Muscle layer of duodenum (tissue), 2 donors: ENCODE results near the gene ABCC12.

Experiments
- H3K27ac ChIP-seq: one replicate; pipeline ENCODE4 v1.7.0; 2013; ENCODE audit warnings: mild to moderate bottlenecking, low read length
- H3K27me3 ChIP-seq: one replicate; pipeline ENCODE4 v1.7.0; 2013; ENCODE audit warnings: low read depth, mild to moderate bottlenecking, control low read depth, low read length
- H3K36me3 ChIP-seq, 2 donors: one replicate each; pipeline ENCODE4 v1.7.0; 2013; ENCODE audit warnings: low read length in 2 of 2, control low read depth in 1 of 2, mild to moderate bottlenecking in 1 of 2; ENCODE audit not compliant: insufficient read depth in 2 of 2, control insufficient read depth in 1 of 2
- H3K4me1 ChIP-seq, 2 donors: one replicate each; pipeline ENCODE4 v1.7.0; 2013; ENCODE audit warnings: low read length in 2 of 2, mild to moderate bottlenecking in 2 of 2, control low read depth in 1 of 2, moderate library complexity in 1 of 2; ENCODE audit not compliant: insufficient read depth in 2 of 2, control insufficient read depth in 1 of 2
- H3K4me3 ChIP-seq, 2 donors: one replicate each; pipeline ENCODE4 v1.7.0; 2013; ENCODE audit warnings: low read length in 2 of 2, low read depth in 1 of 2, mild to moderate bottlenecking in 1 of 2
- H3K9me3 ChIP-seq, 2 donors: one replicate each; pipeline ENCODE4 v1.7.0; 2013; ENCODE audit warnings: low read length in 2 of 2, control low read depth in 1 of 2, mild to moderate bottlenecking in 1 of 2; ENCODE audit not compliant: control insufficient read depth in 1 of 2
- donor health status: healthy.

The ABCC12 gene

DNA sequence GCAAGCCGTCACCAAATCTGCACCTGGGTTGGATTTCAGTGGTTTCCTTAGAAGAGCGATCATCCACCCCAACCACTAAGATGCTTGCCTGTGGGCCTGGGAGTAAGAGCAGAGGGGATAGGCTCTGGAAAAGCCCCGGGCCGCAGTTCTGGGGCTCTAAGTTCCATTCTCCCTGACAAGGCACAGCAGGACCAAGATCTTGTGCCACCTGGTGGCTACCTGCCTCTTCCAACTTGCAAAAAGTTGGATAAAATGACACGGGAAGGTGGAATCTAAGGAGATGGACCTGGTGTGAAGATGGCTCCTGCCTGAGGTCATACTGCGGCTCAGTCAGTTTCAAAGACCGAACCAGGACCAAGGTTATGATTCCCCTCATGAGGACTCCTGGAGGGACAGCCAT is 42.3 kb downstream of the ABCC12 start:
- no peaks in the 10 kb centered on the region for H3K4me1 ChIP-seq
- H3K4me3 ChIP-seq: no peak overlapping the region
- no peaks in the 10 kb centered on the region for H3K27me3 ChIP-seq
- no peak overlapping the region for H3K27ac ChIP-seq
- H3K9me3 ChIP-seq: no peaks in the 10 kb centered on the region
- no peaks in the 10 kb centered on the region for H3K36me3 ChIP-seq

DNA sequence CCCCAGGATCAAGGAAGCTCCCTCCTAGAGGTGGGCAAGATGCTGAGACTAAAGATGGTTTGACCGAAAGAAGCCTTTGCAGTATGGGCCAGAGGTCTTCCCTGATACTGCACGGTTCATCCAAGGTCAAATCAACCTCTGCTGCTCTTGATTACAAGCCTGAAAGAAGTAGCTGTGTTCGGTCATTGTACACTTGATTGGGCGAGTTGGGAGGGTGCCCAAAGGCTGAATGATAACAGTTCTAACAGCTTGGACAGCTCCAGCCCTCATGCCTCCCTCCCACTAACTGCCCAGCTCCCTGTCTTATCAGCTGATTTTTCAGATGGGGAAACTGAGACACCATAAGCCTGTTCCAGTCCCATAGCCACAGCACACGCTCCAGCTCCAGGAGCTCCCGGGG is 42.8 kb downstream of the ABCC12 start:
- no peaks in the 10 kb centered on the region for H3K27me3 ChIP-seq
- H3K36me3 ChIP-seq: no peaks in the 10 kb centered on the region
- no peaks in the 10 kb centered on the region for H3K4me1 ChIP-seq
- no peaks in the 10 kb centered on the region for H3K9me3 ChIP-seq
- H3K4me3 ChIP-seq: no peak overlapping the region
- no peak overlapping the region for H3K27ac ChIP-seq

DNA sequence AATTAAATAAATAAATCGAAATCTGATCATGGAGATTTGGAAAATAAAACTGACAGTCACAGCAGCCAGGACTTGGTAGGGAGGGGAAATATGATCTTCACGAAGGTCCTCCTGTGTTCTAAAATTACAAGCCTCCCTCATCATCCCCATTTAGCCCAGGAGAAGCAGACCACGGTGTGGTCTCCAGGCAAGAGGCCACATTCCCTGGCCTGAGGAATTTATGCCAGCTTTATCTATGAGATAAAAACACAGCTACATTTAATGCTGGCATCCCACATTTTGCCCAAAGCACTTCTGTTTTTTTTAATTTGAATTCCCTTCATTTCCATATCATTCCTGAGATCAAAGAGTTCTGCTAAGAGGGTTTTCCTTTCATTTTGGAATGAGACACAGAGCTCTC is 43.2 kb downstream of the ABCC12 start:
- no peaks in the 10 kb centered on the region for H3K27me3 ChIP-seq
- H3K36me3 ChIP-seq: no peaks in the 10 kb centered on the region
- H3K27ac ChIP-seq: no peak overlapping the region
- no peaks in the 10 kb centered on the region for H3K4me1 ChIP-seq
- no peaks in the 10 kb centered on the region for H3K9me3 ChIP-seq
- no peak overlapping the region for H3K4me3 ChIP-seq

DNA sequence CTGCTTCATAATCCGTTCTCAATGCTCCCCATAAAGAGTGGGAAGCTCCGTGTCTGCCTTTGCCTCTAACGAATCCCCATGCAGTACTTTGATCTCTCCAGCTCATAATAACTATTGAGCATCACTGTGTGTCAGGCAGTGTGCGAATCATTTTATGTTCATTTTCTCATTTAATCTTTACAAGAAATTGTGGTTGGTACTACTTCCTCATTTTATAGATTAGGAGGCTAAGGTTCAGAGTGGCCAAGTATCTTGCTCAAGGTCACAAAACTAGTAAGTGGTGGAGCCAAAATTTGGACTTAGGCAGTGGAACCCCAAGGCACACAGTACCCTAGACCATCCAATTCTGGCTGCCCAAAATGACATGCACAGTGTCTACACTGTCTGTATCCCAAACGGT is 44.8 kb downstream of the ABCC12 start:
- Histone ChIP-seq H3K36me3 (no peaks in the 10 kb centered on the region), H3K27ac (no peak overlapping the region), H3K9me3 (no peaks in the 10 kb centered on the region), H3K4me3 (no peak overlapping the region), H3K27me3 (no peaks in the 10 kb centered on the region), H3K4me1 (no peaks in the 10 kb centered on the region)

DNA sequence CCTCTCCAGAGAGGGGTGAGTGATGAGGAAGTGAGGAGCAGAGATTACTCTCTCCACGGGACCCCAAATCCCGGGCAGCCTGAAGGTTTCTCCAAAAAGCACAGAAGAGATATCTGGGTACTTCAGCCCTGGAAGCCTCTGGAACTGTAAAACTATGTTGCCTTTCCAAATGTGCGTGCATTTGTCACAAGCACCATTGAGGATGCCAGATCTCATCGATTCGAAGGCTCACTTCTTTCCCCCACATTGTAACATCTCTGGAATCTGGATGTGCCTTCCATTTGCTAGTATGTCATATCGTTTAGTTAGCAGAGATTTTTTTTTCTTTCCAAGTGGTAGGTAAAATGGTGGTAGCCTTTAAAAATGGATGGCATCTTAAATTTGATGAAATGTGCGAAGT is 45.8 kb downstream of the ABCC12 start:
- H3K27me3 ChIP-seq: no peaks in the 10 kb centered on the region
- no peaks in the 10 kb centered on the region for H3K9me3 ChIP-seq
- no peaks in the 10 kb centered on the region for H3K4me1 ChIP-seq
- H3K36me3 ChIP-seq: no peaks in the 10 kb centered on the region
- no peak overlapping the region for H3K4me3 ChIP-seq
- no peak overlapping the region for H3K27ac ChIP-seq

DNA sequence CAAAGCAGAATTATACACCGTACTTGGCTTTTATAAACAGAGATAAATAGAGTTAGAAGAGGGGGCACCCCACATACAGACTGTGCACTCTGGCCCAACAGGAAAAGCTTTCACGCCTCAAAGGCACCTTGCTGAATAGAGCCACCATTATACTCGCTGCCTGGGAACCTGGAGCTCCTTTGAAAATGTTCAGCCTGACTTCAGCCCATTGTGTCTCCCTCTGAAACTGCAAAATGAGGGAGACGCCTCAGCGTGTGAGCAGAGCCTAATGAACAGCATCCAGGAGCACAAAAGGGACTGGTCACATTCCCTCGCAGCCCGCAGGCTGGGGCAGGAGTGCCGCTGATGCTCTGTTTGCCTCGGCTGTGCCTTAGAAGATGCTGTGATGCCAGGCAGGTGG is 46.3 kb downstream of the ABCC12 start:
- Histone ChIP-seq H3K36me3 (no peaks in the 10 kb centered on the region), H3K27ac (no peak overlapping the region), H3K4me1 (no peaks in the 10 kb centered on the region), H3K9me3 (no peaks in the 10 kb centered on the region), H3K4me3 (no peak overlapping the region), H3K27me3 (no peaks in the 10 kb centered on the region)

DNA sequence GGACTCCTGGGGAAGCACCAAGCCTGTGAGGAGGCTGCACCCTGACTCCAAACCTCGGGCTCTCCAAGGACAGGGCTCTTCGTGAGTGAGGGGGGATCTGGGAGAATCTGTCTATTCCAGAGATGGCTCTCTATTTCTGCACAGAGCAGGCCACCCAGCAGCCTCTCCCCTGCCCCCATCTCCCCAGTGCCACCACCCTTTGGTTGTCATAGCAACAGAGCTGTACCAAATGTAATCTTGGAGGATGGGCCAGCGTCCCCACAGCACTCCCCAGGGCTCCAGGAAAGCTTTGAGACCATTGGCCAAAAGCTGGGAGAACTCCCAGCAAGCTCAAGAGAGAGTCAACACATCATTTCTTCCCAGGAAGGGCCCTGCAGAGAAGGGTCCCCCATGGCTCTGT is 49.3 kb downstream of the ABCC12 start:
- Histone ChIP-seq H3K9me3 (no peaks in the 10 kb centered on the region), H3K4me1 (no peaks in the 10 kb centered on the region), H3K4me3 (no peak overlapping the region), H3K27ac (no peak overlapping the region), H3K36me3 (no peaks in the 10 kb centered on the region), H3K27me3 (no peaks in the 10 kb centered on the region)
